HCT116 (cell line): ENCODE results near the gene AKAP4. TPM values are rescaled to one million over a fixed set of nuclear protein-coding genes. Genes with fewer than 3 reads are reported as not detected.

Experiments used
- total RNA-seq: library from RNA; stranded (reverse); gene quantifications from one replicate; pipeline ENCODE4 v1.2.1, GENCODE V29; 2021; ENCODE audit not compliant: unreplicated experiment

The AKAP4 gene
- total RNA-seq, 1 experiment from 2014 or later: not detected

Other genes with a start within 250 kb of the AKAP4 start
- 2.9 TPM for gene CCNB3, start 3.8 kb upstream of the AKAP4 start, total RNA-seq